Aorta (tissue), 5 donors: ENCODE measurements around the gene SAMD4A. TPM values are rescaled to one million over a fixed set of nuclear protein-coding genes. Genes with fewer than 3 reads are reported as not detected.

ENCODE experiments used
- ATAC-seq: fragments of 200-7000 bp; cut with Tn5 transposase; one replicate; pipeline ENCODE4 v1.9.1; 2022; ENCODE audit warnings: moderate library complexity; ENCODE audit not compliant: low FRiP score
- DNase-seq, 2 donors: peaks; one replicate each; pipeline ENCODE4 v3.0.0-alpha.2; 2020
- H3K27ac ChIP-seq, 2 donors: one replicate each; pipeline ENCODE4 v1.5.1; 2013; ENCODE audit warnings: low read length in 2 of 2, mild to moderate bottlenecking in 2 of 2, moderate library complexity in 2 of 2, control low read depth in 1 of 2, inconsistent platforms in 1 of 2, low read depth in 1 of 2
- H3K27me3 ChIP-seq, 2 donors: one replicate each; pipeline ENCODE4 v1.6.1; 2013; ENCODE audit warnings: control low read depth in 1 of 2, low read length in 1 of 2, mild to moderate bottlenecking in 1 of 2, moderate library complexity in 1 of 2; ENCODE audit not compliant: insufficient read depth in 2 of 2, control insufficient read depth in 1 of 2
- H3K36me3 ChIP-seq, 2 donors: one replicate each; pipeline ENCODE4 v1.6.1; 2013; ENCODE audit warnings: control low read depth in 1 of 2, low read length in 1 of 2, mild to moderate bottlenecking in 1 of 2; ENCODE audit not compliant: insufficient read depth in 2 of 2, control insufficient read depth in 1 of 2
- H3K4me1 ChIP-seq, 2 donors: one replicate each; pipeline ENCODE4 v1.6.1; 2013; ENCODE audit warnings: low read length in 2 of 2, control low read depth in 1 of 2, mild to moderate bottlenecking in 1 of 2, moderate library complexity in 1 of 2; ENCODE audit not compliant: insufficient read depth in 2 of 2, control insufficient read depth in 1 of 2
- H3K4me3 ChIP-seq, 2 donors: one replicate each; pipeline ENCODE4 v1.5.1; 2013; ENCODE audit warnings: low read length in 2 of 2, control low read depth in 1 of 2, mild to moderate bottlenecking in 1 of 2
- H3K9me3 ChIP-seq: one replicate; pipeline ENCODE4 v1.6.1; 2013; ENCODE audit warnings: mild to moderate bottlenecking, low read length; ENCODE audit not compliant: control insufficient read depth
- WGBS, 2 donors: extraction: QIAGEN DNeasy Blood & Tissue Kit; methylation state at CpG; one replicate each; pipeline ENCODE4 v1.1.7; 2013; 5-methylcytosine and 5-hydroxymethylcytosine counted together
- intact Hi-C, 2 donors: fragments of 100-400 bp; cut with DNase I; formaldehyde crosslinking; loops; one replicate each; pipeline versions ENCODE4 v1.14.2 to v1.15.0; 2022
- long read RNA-seq, 2 donors: library from polyadenylated mRNA; unstranded; transcript quantifications; one replicate each; pipeline ENCODE4 v2.0.0, GENCODE V29; 2020 to 2021
- polyA plus RNA-seq, 2 donors: library from polyadenylated mRNA; stranded (reverse); fragments of 200-250 nt; gene quantifications; one replicate each; pipeline ENCODE4 v1.2.3, GENCODE V29; 2013
- total RNA-seq, 2 donors: library from RNA; stranded (reverse); fragmentation: NEBNext Ultra II Directional; extraction: Animal tissue kit (Norgen Biotek cat#: 25700); gene quantifications; one replicate each; pipeline ENCODE4 v1.2.1, GENCODE V29; 2021
- donor health status: healthy with polysubstance abuse.
- donor health status: Bipolar disorder and iron deficiency.
- donor health status: DM: no; HTN: no; CAD: no.
- donor health status: DM: no; HTN: no; CAD: no.
- donor health status: DM: yes; HTN: yes; CAD: no.

The SAMD4A gene, protein sequence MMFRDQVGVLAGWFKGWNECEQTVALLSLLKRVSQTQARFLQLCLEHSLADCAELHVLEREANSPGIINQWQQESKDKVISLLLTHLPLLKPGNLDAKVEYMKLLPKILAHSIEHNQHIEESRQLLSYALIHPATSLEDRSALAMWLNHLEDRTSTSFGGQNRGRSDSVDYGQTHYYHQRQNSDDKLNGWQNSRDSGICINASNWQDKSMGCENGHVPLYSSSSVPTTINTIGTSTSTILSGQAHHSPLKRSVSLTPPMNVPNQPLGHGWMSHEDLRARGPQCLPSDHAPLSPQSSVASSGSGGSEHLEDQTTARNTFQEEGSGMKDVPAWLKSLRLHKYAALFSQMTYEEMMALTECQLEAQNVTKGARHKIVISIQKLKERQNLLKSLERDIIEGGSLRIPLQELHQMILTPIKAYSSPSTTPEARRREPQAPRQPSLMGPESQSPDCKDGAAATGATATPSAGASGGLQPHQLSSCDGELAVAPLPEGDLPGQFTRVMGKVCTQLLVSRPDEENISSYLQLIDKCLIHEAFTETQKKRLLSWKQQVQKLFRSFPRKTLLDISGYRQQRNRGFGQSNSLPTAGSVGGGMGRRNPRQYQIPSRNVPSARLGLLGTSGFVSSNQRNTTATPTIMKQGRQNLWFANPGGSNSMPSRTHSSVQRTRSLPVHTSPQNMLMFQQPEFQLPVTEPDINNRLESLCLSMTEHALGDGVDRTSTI
- total RNA-seq (100 to 1,000 TPM; 131 to 386 TPM), polyA plus RNA-seq (10 to 100 TPM; 18.8 to 74.1 TPM)
- long read RNA-seq, donor 1, full-length matches to known transcripts: 16 of 354 reads
- long read RNA-seq, donor 1, partial matches to known transcripts: 51 of 354 reads
- long read RNA-seq, donor 1, other reads (novel, unspliced or antisense): 287 of 354 reads
- long read RNA-seq, donor 2, full-length matches to known transcripts: 1 of 60 reads
- long read RNA-seq, donor 2, partial matches to known transcripts: 5 of 60 reads
- long read RNA-seq, donor 2, other reads (novel, unspliced or antisense): 54 of 60 reads

DNA sequence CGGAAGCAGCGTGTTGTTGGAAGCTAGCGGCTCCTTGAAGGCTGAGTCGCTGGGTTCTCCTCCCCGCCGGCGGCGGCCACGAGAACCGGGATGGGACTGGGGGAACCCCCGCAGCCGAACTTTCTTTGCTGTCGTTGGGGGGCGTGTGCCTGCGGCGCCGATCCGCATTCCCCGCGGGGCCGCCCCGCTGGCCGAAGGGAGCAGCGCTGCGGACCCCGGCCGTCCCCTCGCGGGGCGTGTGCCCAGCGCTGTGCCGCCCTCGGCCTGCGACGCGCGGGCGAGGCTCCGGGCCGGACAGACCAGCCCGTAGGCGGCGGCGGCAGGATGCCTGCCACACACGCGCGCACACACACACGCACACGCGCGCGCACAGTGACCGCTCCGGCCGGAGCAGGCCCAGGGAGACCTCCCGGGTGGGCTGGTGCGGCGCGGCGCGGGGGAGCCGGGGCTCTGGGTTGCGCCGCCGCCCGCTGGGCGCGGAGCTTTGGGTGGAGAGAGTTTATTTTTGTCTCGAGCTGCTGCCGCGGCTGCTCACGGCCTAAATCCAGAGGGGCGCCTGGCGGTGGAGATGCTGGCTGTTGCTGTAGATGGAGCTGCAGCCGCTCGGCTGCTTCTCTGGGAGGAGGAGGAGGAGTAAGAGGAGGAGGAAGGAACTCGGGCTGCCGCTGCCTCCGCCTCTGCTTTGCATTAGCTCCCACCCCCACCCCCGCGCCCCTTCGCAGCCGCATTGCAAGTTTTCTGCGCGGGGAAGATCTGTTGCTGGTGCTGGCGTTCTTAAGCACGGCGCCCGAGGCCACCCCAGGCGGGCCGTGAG is at the start of gene SAMD4A:
SAMD4A (plus strand) TSS at position 719 of the 814 bp plus-strand sequence. CDS start 789 bp downstream, outside the sequence.
- H3K9me3 ChIP-seq: no peaks in the 10 kb centered on the region
- H3K4me3 ChIP-seq: peak within 1 kb of the TSS; percentile 94 to 98
- no peaks in the 10 kb centered on the region for H3K36me3 ChIP-seq
- H3K27ac ChIP-seq: peak within 1 kb of the TSS; percentile 95 to 99
- ATAC-seq: peak; percentile 55
- DNase-seq: peak; percentile 87 to 92
- no peaks in the 10 kb centered on the region for H3K27me3 ChIP-seq
- intact Hi-C loops: loop anchor here (5.0 to 10.0 kb wide), 2 partner anchors 121 to 328 kb away; no protein-coding TSS in a partner anchor
- WGBS, 2 donors: 0% methylated on average over 59 to 91 of the region's 91 CpGs
- H3K4me1 ChIP-seq: no peaks in the 10 kb centered on the region

DNA sequence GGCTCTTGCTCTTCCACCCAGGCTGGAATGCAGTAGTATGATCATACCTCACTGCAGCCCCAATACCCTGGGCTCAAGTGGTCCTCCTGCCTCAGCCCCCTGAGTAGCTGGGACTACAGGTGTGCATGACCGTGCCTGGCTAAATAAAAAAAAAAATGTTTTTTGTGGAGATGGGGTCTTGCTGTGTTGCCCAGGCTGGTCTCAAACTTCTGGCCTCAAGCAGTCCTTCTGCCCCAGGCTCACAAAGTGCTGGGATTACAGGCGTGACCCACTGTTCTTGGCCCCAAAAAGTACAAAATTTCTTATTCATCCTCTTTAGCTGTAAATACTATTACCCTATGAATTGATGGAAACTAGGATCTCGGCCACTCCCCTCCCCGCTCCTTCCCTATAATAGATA is 42.5 kb upstream of the SAMD4A start:
- Histone ChIP-seq H3K27me3 (no peaks in the 10 kb centered on the region), H3K4me3 (no peak overlapping the region), H3K36me3 (peaks cover 3 to 6% of the 10 kb centered on the region in 2 donors), H3K9me3 (no peaks in the 10 kb centered on the region), H3K27ac (no peak overlapping the region), H3K4me1 (peaks cover 0 to 3% of the 10 kb centered on the region in 2 donors)
- DNase-seq (no peak), ATAC-seq (no peak)
- 94% methylated on average over 4 of the region's 4 CpGs for WGBS, 2 donors
- intact Hi-C loops: no loop called here

DNA sequence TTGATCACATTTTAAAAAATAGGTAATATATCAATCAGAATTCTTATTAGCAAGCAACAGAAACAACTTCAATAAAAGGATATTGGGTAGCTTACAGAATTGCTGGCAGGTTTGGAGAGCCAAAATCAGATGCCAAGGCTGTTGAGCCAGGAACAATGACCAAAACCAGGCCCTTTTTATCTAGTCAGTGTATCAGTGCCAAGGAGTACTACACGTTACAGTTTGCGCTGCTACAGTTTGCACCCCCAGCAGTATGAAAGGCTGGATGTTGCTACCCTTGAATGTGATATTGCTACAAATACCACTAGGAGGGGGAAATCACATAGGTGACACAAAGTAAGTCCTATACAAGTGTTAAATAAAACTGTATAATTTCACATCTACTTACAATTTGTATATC is 38.0 kb upstream of the SAMD4A start:
- WGBS, 2 donors: 56 to 62% methylated on average over 2 of the region's 2 CpGs
- Histone ChIP-seq H3K9me3 (no peaks in the 10 kb centered on the region), H3K4me3 (no peak overlapping the region), H3K27me3 (no peaks in the 10 kb centered on the region), H3K36me3 (peaks cover 0 to 4% of the 10 kb centered on the region in 2 donors), H3K4me1 (peaks cover 0 to 3% of the 10 kb centered on the region in 2 donors), H3K27ac (no peak overlapping the region)
- ATAC-seq: no peak
- no peak for DNase-seq
- intact Hi-C loops: no loop called here

- H3K36me3 ChIP-seq: peaks cover 0 to 2% of the 10 kb centered on the region in 2 donors
- intact Hi-C loops: no loop called here
- peaks cover 0 to 3% of the 10 kb centered on the region in 2 donors for H3K4me1 ChIP-seq
- DNase-seq (no peak), ATAC-seq (no peak)
- 64 to 67% methylated on average over 1 of the region's 1 CpG for WGBS, 2 donors
- H3K27me3 ChIP-seq: no peaks in the 10 kb centered on the region
- H3K27ac ChIP-seq: no peak overlapping the region
- no peak overlapping the region for H3K4me3 ChIP-seq
- H3K9me3 ChIP-seq: no peaks in the 10 kb centered on the region
Measured at GRCh38 chr14:54529811-54530210, 37.1 kb upstream of the SAMD4A start.

- Histone ChIP-seq H3K4me1 (peaks cover 0 to 3% of the 10 kb centered on the region in 2 donors), H3K27ac (no peak overlapping the region), H3K27me3 (no peaks in the 10 kb centered on the region), H3K4me3 (no peak overlapping the region), H3K9me3 (no peaks in the 10 kb centered on the region), H3K36me3 (peaks cover 0 to 2% of the 10 kb centered on the region in 2 donors)
- ATAC-seq (no peak), DNase-seq (no peak)
- WGBS, 2 donors: 94 to 96% methylated on average over 3 of the region's 3 CpGs
- intact Hi-C loops: no loop called here
Measured at GRCh38 chr14:54532111-54533012, 34.6 kb upstream of the SAMD4A start.

- ATAC-seq (no peak), DNase-seq (no peak)
- Histone ChIP-seq H3K27ac (no peak overlapping the region), H3K36me3 (peaks cover 0 to 3% of the 10 kb centered on the region in 2 donors), H3K9me3 (no peaks in the 10 kb centered on the region), H3K4me1 (peaks cover 0 to 3% of the 10 kb centered on the region in 2 donors), H3K4me3 (no peak overlapping the region), H3K27me3 (no peaks in the 10 kb centered on the region)
- intact Hi-C loops: no loop called here
- 88 to 94% methylated on average over 1 of the region's 1 CpG for WGBS, 2 donors
Measured at GRCh38 chr14:54533100-54533499, 33.8 kb upstream of the SAMD4A start.

DNA sequence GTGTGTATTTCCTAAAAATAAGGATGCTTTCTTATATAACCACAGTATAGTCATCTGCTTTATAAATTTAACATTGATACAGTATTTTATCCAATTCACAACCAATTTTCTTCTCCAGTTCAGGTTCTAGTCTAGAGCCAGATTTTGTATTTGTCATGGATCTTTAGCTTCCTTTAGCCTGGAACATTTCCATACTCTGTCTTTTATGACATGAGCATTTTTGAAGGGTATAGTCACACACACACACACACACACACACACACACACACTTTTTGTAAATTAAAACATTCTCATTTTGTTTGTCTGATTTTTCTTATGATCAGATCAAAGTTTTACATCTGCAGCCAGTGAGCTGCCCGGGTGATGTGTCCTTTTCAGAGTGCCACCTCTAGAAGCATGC is 31.8 kb upstream of the SAMD4A start:
- no peak overlapping the region for H3K4me3 ChIP-seq
- intact Hi-C loops: no loop called here
- no peak overlapping the region for H3K27ac ChIP-seq
- no peaks in the 10 kb centered on the region for H3K4me1 ChIP-seq
- H3K36me3 ChIP-seq: peaks cover 0 to 2% of the 10 kb centered on the region in 2 donors
- H3K9me3 ChIP-seq: no peaks in the 10 kb centered on the region
- WGBS, 2 donors: 85 to 100% methylated on average over 1 of the region's 1 CpG
- no peaks in the 10 kb centered on the region for H3K27me3 ChIP-seq
- DNase-seq: no peak
- no peak for ATAC-seq
